Stimulated activated CD8-positive, alpha-beta memory T cell treated with anti-CD3 and anti-CD28 coated beads, Interleukin-15, amount 100 ng/mL, for 48 hours (primary cell): ENCODE data around the gene XRCC1.
"Not testable (repeated sequence)": the region's sequence is repeated elsewhere in the genome, so short reads cannot be mapped to it uniquely, and the experiment has no call there.

Source experiments
- DNase-seq, 2 donors: peaks; one replicate each; pipeline ENCODE4 v3.0.0-alpha.2; 2020; ENCODE audit warnings: low read depth in 2 of 2

XRCC1 gene

GRCh38 chr19:43545981-43546380 lies 29.3 kb downstream of the XRCC1 start:
- no peak for DNase-seq

GRCh38 chr19:43545276-43545675 lies 30.1 kb downstream of the XRCC1 start:
- no peak for DNase-seq

- DNase-seq: no peak
Observed at GRCh38 chr19:43544077-43544476, 31.2 kb downstream of the XRCC1 start.

GRCh38 chr19:43541920-43542650 lies 33.2 kb downstream of the XRCC1 start:
- no peak for DNase-seq

- no peak for DNase-seq
Observed at GRCh38 chr19:43540381-43540780, 34.9 kb downstream of the XRCC1 start.

GRCh38 chr19:43538922-43539321 lies 36.4 kb downstream of the XRCC1 start:
- DNase-seq: no peak

- DNase-seq: no peak
Observed at GRCh38 chr19:43534816-43535761, 40.2 kb downstream of the XRCC1 start.

GRCh38 chr19:43534305-43534815 lies 41.0 kb downstream of the XRCC1 start:
- DNase-seq: no peak

GRCh38 chr19:43533546-43534304 lies 41.6 kb downstream of the XRCC1 start:
- DNase-seq: peak; percentile 95 to 96

- DNase-seq: peak; percentile 84 to 91
Observed at GRCh38 chr19:43532962-43533545, 42.3 kb downstream of the XRCC1 start, which contains the start of gene ZNF575. Gene ZNF575 (plus strand): TSS chr19:43533188. CDS start chr19:43534423, 1,235 bp downstream.

GRCh38 chr19:43532571-43532961 lies 42.8 kb downstream of the XRCC1 start:
- DNase-seq: peak; percentile 39 to 57

GRCh38 chr19:43527860-43528622 lies 47.3 kb downstream of the XRCC1 start:
- DNase-seq: no peak

- DNase-seq: peak; percentile 75 to 77
Observed at GRCh38 chr19:43526884-43527859, 48.2 kb downstream of the XRCC1 start, which contains the start of gene ETHE1. Gene ETHE1 (minus strand): TSS chr19:43527201. CDS start chr19:43527177, 24 bp downstream.

- DNase-seq: no peak
Observed at GRCh38 chr19:43525836-43526771, 49.2 kb downstream of the XRCC1 start.

GRCh38 chr19:43524922-43525835 lies 50.1 kb downstream of the XRCC1 start:
- DNase-seq: no peak

GRCh38 chr19:43523696-43524095 lies 51.6 kb downstream of the XRCC1 start:
- DNase-seq: not testable (repeated sequence)

GRCh38 chr19:43522929-43523328 lies 52.4 kb downstream of the XRCC1 start:
- no peak for DNase-seq
